Gastrocnemius medialis (tissue), 4 donors: ENCODE data around the gene TRIM34. TPM values are rescaled to one million over a fixed set of nuclear protein-coding genes. Genes with fewer than 3 reads are reported as not detected.

Experiments
- ATAC-seq, 2 donors: fragments of 150-250 bp; one replicate each; pipeline ENCODE4 v1.9.1; 2016
- DNase-seq, 2 donors: peaks; one replicate each; pipeline ENCODE4 v3.0.0-alpha.2; 2019
- H3K27ac ChIP-seq, 4 donors: fragments of 200-600 bp; sonication (generic); 1 replicate in 1 of 4; 2 replicates in 3 of 4; pipeline ENCODE4 v1.5.1; 2016 to 2018; ENCODE audit warnings: mild to moderate bottlenecking in 2 of 4, moderate library complexity in 1 of 4
- H3K27me3 ChIP-seq, 3 donors: fragments of 200-600 bp; sonication (generic) in 2 of 3; 1 replicate in 1 of 3; 2 replicates in 2 of 3; pipeline versions ENCODE4 v1.5.1 to v1.6.0; 2016 to 2019; ENCODE audit warnings: mild to moderate bottlenecking in 1 of 3, moderate library complexity in 1 of 3
- H3K36me3 ChIP-seq, 2 donors: fragments of 200-600 bp; sonication (generic) in 1 of 2; one replicate each; pipeline ENCODE4 v1.5.1; 2017 to 2018
- H3K4me1 ChIP-seq, 2 donors: fragments of 200-600 bp; sonication (generic) in 1 of 2; one replicate each; pipeline ENCODE4 v1.5.1; 2016 to 2017; ENCODE audit warnings: mild to moderate bottlenecking in 2 of 2
- H3K4me3 ChIP-seq, 4 donors: fragments of 200-600 bp; sonication (generic) in 3 of 4; 1 replicate in 1 of 4; 2 replicates in 3 of 4; pipeline ENCODE4 v1.5.1; 2016 to 2019; ENCODE audit warnings: mild to moderate bottlenecking in 2 of 4
- H3K9me3 ChIP-seq, 3 donors: fragments of 200-600 bp; sonication (generic) in 2 of 3; 1 replicate in 1 of 3; 2 replicates in 2 of 3; pipeline ENCODE4 v1.5.1; 2016 to 2019
- POLR2A ChIP-seq, 2 donors: fragments of 450-650 bp; IDR thresholded peaks; one replicate each; pipeline ENCODE4 v1.6.1; 2017; ENCODE audit warnings: antibody characterized with exemption in 2 of 2, mild to moderate bottlenecking in 2 of 2, moderate library complexity in 2 of 2
- in situ Hi-C, 4 donors: fragments of 200-750 bp; cut with MboI; loops; one replicate each; pipeline versions ENCODE4 v1.15.0 to v1.8.0; 2017; ENCODE audit warnings: low sequenced_read_pairs in 4 of 4
- intact Hi-C: fragments of 100-400 bp; cut with DNase I; formaldehyde crosslinking; loops from one replicate; pipeline ENCODE4 v1.15.1; 2023; ENCODE audit warnings: low total_unique reads
- total RNA-seq, 4 donors: library from RNA; depleted of rRNA; stranded (reverse); fragments of >200 nt; gene quantifications; one replicate each; pipeline versions ENCODE4 v1.1.0 to v1.2.3, GENCODE V29; 2016
- TF ChIP-seq, protein P1 (sequence below), 5 experiments: fragments of 450-650 bp in 3 of 5; fragments of 200-600 bp in 2 of 5; sonication (generic) in 2 of 5; IDR thresholded peaks in 4 of 5; conservative IDR thresholded peaks in 1 of 5; 1 replicate in 4 of 5; 2 replicates in 1 of 5; pipeline ENCODE4 v1.5.1; 2016 to 2019; ENCODE audit warnings: antibody characterized with exemption in 5 of 5, mild to moderate bottlenecking in 3 of 5, moderate library complexity in 3 of 5

The TRIM34 gene
- total RNA-seq, 4 donors from 2014 or later, result 0.32 to 1.6 (median 1.2) TPM

DNA sequence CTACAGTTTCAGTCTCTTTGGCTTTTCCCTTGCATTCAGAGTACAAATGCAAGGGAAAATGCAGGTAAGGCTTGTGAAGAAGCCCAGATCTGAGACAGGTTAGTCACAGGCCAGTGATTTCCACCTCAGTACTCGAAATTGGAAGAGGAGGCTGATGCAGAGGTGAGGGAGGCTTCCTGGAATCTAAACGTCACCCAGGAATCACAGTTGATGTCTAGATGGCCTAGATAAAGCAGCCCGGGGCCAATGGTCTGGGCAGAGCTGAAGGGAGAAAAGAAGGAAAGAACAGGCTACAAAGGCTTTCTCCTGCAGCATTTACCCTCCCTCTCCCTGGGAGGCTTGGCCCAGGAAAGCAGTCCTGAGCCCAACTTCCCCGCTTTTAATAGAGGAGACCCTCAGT lies 19.9 kb upstream of the TRIM34 start:
- Histone ChIP-seq H3K9me3 (no peaks in the 10 kb centered on the region), H3K27me3 (no peaks in the 10 kb centered on the region), H3K4me3 (no peak overlapping the region), H3K4me1 (no peaks in the 10 kb centered on the region), H3K27ac (no peak overlapping the region), H3K36me3 (no peaks in the 10 kb centered on the region)
- in situ Hi-C loops, result no loop called here
- intact Hi-C loops, result no loop called here
- ATAC-seq (no peak), DNase-seq (no peak)
- TF ChIP-seq POLR2A (IDR thresholded peaks at IDR 0.05), result no peak
- TF ChIP-seq, protein P1, sequence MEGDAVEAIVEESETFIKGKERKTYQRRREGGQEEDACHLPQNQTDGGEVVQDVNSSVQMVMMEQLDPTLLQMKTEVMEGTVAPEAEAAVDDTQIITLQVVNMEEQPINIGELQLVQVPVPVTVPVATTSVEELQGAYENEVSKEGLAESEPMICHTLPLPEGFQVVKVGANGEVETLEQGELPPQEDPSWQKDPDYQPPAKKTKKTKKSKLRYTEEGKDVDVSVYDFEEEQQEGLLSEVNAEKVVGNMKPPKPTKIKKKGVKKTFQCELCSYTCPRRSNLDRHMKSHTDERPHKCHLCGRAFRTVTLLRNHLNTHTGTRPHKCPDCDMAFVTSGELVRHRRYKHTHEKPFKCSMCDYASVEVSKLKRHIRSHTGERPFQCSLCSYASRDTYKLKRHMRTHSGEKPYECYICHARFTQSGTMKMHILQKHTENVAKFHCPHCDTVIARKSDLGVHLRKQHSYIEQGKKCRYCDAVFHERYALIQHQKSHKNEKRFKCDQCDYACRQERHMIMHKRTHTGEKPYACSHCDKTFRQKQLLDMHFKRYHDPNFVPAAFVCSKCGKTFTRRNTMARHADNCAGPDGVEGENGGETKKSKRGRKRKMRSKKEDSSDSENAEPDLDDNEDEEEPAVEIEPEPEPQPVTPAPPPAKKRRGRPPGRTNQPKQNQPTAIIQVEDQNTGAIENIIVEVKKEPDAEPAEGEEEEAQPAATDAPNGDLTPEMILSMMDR (IDR thresholded peaks at IDR 0.05 in 4 of 5, conservative IDR thresholded peaks at IDR 0.05 in 1 of 5), result no peak

DNA sequence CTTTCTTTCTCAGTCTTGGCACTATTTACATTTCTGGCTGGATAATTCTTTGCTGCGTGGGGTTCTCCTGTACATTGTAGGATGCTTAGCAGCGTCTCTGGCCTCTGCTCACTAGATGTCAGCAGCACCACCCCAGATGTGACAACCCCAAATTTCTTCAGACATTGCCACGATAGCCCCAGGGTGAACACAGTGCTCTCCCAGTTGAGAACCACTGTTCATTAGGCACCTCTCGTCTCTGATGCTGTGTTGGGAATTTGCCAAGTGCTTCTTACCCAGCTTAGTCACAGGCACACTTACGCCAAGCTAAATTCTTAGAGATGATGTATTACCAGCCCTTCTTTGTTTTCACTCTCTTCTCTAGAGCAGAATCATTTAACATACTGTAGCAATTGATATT lies 19.0 kb upstream of the TRIM34 start:
- ATAC-seq (no peak), DNase-seq (no peak)
- H3K27ac ChIP-seq, result no peak overlapping the region
- intact Hi-C loops (no loop called here), in situ Hi-C loops (no loop called here)
- H3K36me3 ChIP-seq, result no peaks in the 10 kb centered on the region
- H3K4me1 ChIP-seq, result no peaks in the 10 kb centered on the region
- TF ChIP-seq, protein P1 (IDR thresholded peaks at IDR 0.05 in 4 of 5, conservative IDR thresholded peaks at IDR 0.05 in 1 of 5), result no peak
- no peak for TF ChIP-seq POLR2A (IDR thresholded peaks at IDR 0.05)
- no peaks in the 10 kb centered on the region for H3K27me3 ChIP-seq
- H3K4me3 ChIP-seq, result no peak overlapping the region
- no peaks in the 10 kb centered on the region for H3K9me3 ChIP-seq

DNA sequence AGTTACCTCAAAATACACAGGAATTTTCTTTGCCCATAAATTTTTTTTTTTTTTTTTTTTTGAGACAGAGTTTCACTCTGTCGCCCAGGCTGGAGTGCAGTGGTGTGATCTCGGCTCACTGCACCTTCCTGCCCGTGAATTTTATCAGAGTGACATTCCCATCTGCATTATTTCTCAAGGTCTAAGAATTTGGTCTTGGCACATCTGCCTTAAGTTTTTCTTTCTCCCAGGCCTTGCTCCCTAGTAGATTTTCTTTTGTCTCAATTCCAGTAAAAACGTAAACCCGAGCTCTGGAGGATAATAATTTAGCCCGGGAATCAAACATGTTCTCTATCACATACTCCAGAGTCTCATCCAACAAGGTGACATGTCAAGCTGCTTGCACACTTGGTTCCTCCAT lies 16.0 kb upstream of the TRIM34 start:
- intact Hi-C loops, result no loop called here
- H3K9me3 ChIP-seq, result no peaks in the 10 kb centered on the region
- no peaks in the 10 kb centered on the region for H3K4me1 ChIP-seq
- no peak overlapping the region for H3K27ac ChIP-seq
- no peak for TF ChIP-seq POLR2A (IDR thresholded peaks at IDR 0.05)
- TF ChIP-seq, protein P1 (IDR thresholded peaks at IDR 0.05 in 4 of 5, conservative IDR thresholded peaks at IDR 0.05 in 1 of 5), result no peak
- in situ Hi-C loops, result no loop called here
- ATAC-seq, result no peak
- H3K4me3 ChIP-seq, result no peak overlapping the region
- no peaks in the 10 kb centered on the region for H3K36me3 ChIP-seq
- no peak for DNase-seq
- H3K27me3 ChIP-seq, result no peaks in the 10 kb centered on the region

DNA sequence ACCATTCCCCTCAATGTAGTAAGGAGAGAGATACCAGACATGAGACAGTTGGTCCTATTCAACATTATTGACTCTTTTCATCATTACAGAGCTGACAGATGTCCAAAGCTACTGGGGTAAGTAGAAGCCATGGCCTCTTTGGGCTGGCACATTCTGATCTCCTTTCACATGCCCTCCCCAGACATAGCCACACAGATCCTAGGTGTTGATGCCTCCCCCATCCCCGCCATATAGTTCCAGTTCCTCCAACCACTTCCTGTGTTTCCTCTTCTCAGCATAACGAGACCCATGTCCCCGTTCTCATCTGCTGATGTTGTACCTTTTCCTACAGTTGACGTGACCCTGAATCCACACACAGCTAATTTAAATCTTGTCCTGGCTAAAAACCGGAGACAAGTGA lies 14.4 kb upstream of the TRIM34 start:
- TF ChIP-seq POLR2A (IDR thresholded peaks at IDR 0.05), result no peak
- TF ChIP-seq, protein P1 (IDR thresholded peaks at IDR 0.05 in 4 of 5, conservative IDR thresholded peaks at IDR 0.05 in 1 of 5), result no peak
- no peaks in the 10 kb centered on the region for H3K9me3 ChIP-seq
- in situ Hi-C loops, result no loop called here

DNA sequence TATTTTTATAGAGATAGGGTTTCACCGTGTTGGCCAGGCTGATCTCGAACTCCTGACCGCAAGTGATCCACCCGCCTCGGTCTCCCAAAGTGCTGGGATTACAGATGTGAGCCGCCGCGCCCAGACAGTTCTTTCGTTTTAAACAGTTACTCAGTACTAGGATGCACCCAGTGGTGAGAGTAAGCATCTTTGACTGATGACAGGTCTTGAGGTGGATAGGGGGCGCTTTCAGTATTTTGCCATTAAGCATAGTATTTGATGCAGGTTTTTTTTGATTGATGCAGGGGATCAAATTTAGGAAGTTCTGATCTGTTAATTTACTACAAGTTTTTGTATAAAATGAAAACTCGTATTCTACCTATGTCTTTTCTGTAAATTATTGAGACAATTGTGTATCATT lies 13.2 kb upstream of the TRIM34 start:
- intact Hi-C loops, result no loop called here
- Histone ChIP-seq H3K9me3 (no peaks in the 10 kb centered on the region), H3K4me3 (no peak overlapping the region)

More for the DNA sequence above, 14.4 kb upstream of the TRIM34 start:
- Histone ChIP-seq H3K4me3 (no peak overlapping the region), H3K4me1 (no peaks in the 10 kb centered on the region), H3K27me3 (no peaks in the 10 kb centered on the region), H3K27ac (no peak overlapping the region), H3K36me3 (no peaks in the 10 kb centered on the region)
- ATAC-seq, result no peak
- no peak for DNase-seq
- intact Hi-C loops, result no loop called here

More for the DNA sequence above, 13.2 kb upstream of the TRIM34 start:
- TF ChIP-seq, protein P1 (IDR thresholded peaks at IDR 0.05 in 4 of 5, conservative IDR thresholded peaks at IDR 0.05 in 1 of 5), result no peak
- no peak for TF ChIP-seq POLR2A (IDR thresholded peaks at IDR 0.05)
- Histone ChIP-seq H3K36me3 (no peaks in the 10 kb centered on the region), H3K27me3 (no peaks in the 10 kb centered on the region), H3K4me1 (no peaks in the 10 kb centered on the region), H3K27ac (no peak overlapping the region)
- ATAC-seq, result no peak
- no peak for DNase-seq
- in situ Hi-C loops, result no loop called here
